ENCODE results near the gene TMEM182.

Gene TMEM182

GRCh38 chr2:102761763-102762162 is at the start of gene TMEM182:
Gene TMEM182, plus strand, starts transcription at chr2:102762031. Its CDS starts 187 bp downstream, at chr2:102762218.
- TF ChIP-seq JUND (IDR thresholded peaks at IDR 0.05; ENCODE audit: low read depth): no peak
- no peak for DNase-seq (ENCODE audit: low read depth in 1 of 2, low spot score in 1 of 2)
- in situ Hi-C loops (cut with HindIII; ENCODE audit: low pct_unique_long_range_greater_than_20kb, low sequenced_read_pairs): no loop called here

GRCh38 chr2:102717308-102718018 is 44.4 kb upstream of the TMEM182 start:
- TF ChIP-seq JUND (IDR thresholded peaks at IDR 0.05; ENCODE audit: low read depth): no peak
- in situ Hi-C loops (cut with HindIII; ENCODE audit: low pct_unique_long_range_greater_than_20kb, low sequenced_read_pairs): no loop called here
- no peak for DNase-seq (ENCODE audit: low read depth in 1 of 2, low spot score in 1 of 2)

- DNase-seq (ENCODE audit: low read depth in 1 of 2, low spot score in 1 of 2): no peak
- no peak for TF ChIP-seq JUND (IDR thresholded peaks at IDR 0.05; ENCODE audit: low read depth)
- in situ Hi-C loops (cut with HindIII; ENCODE audit: low pct_unique_long_range_greater_than_20kb, low sequenced_read_pairs): no loop called here
Observed at GRCh38 chr2:102718387-102719316, 43.2 kb upstream of the TMEM182 start.

GRCh38 chr2:102724016-102724490 is 37.8 kb upstream of the TMEM182 start:
- DNase-seq (ENCODE audit: low read depth in 1 of 2, low spot score in 1 of 2): no peak
- no peak for TF ChIP-seq JUND (IDR thresholded peaks at IDR 0.05; ENCODE audit: low read depth)
- in situ Hi-C loops (cut with HindIII; ENCODE audit: low pct_unique_long_range_greater_than_20kb, low sequenced_read_pairs): no loop called here

GRCh38 chr2:102724553-102724952 is 37.3 kb upstream of the TMEM182 start:
- DNase-seq (ENCODE audit: low read depth in 1 of 2, low spot score in 1 of 2): no peak
- in situ Hi-C loops (cut with HindIII; ENCODE audit: low pct_unique_long_range_greater_than_20kb, low sequenced_read_pairs): no loop called here
- TF ChIP-seq JUND (IDR thresholded peaks at IDR 0.05; ENCODE audit: low read depth): no peak

- in situ Hi-C loops (cut with HindIII; ENCODE audit: low pct_unique_long_range_greater_than_20kb, low sequenced_read_pairs): no loop called here
Observed at GRCh38 chr2:102726128-102727087, 35.4 kb upstream of the TMEM182 start.

GRCh38 chr2:102735416-102736109 is 26.3 kb upstream of the TMEM182 start:
- in situ Hi-C loops (cut with HindIII; ENCODE audit: low pct_unique_long_range_greater_than_20kb, low sequenced_read_pairs): no loop called here
- no peak for TF ChIP-seq JUND (IDR thresholded peaks at IDR 0.05; ENCODE audit: low read depth)
- DNase-seq (ENCODE audit: low read depth in 1 of 2, low spot score in 1 of 2): no peak

More at GRCh38 chr2:102726128-102727087, 35.4 kb upstream of the TMEM182 start:
- TF ChIP-seq JUND (IDR thresholded peaks at IDR 0.05; ENCODE audit: low read depth): no peak
- DNase-seq (ENCODE audit: low read depth in 1 of 2, low spot score in 1 of 2): no peak

GRCh38 chr2:102736110-102736409 is 25.8 kb upstream of the TMEM182 start:
- no peak for TF ChIP-seq JUND (IDR thresholded peaks at IDR 0.05; ENCODE audit: low read depth)
- peak in 1 of 2 experiments; percentile 20 for DNase-seq (ENCODE audit: low read depth in 1 of 2, low spot score in 1 of 2)
- in situ Hi-C loops (cut with HindIII; ENCODE audit: low pct_unique_long_range_greater_than_20kb, low sequenced_read_pairs): no loop called here

- DNase-seq (ENCODE audit: low read depth in 1 of 2, low spot score in 1 of 2): peak; percentile 69 to 70
- no peak for TF ChIP-seq JUND (IDR thresholded peaks at IDR 0.05; ENCODE audit: low read depth)
- in situ Hi-C loops (cut with HindIII; ENCODE audit: low pct_unique_long_range_greater_than_20kb, low sequenced_read_pairs): no loop called here
Observed at GRCh38 chr2:102736410-102737409, 25.1 kb upstream of the TMEM182 start.

GRCh38 chr2:102737431-102737830 is 24.4 kb upstream of the TMEM182 start:
- in situ Hi-C loops (cut with HindIII; ENCODE audit: low pct_unique_long_range_greater_than_20kb, low sequenced_read_pairs): no loop called here
- DNase-seq (ENCODE audit: low read depth in 1 of 2, low spot score in 1 of 2): no peak
- TF ChIP-seq JUND (IDR thresholded peaks at IDR 0.05; ENCODE audit: low read depth): no peak

GRCh38 chr2:102743259-102743658 is 18.6 kb upstream of the TMEM182 start:
- DNase-seq (ENCODE audit: low read depth in 1 of 2, low spot score in 1 of 2): no peak
- in situ Hi-C loops (cut with HindIII; ENCODE audit: low pct_unique_long_range_greater_than_20kb, low sequenced_read_pairs): no loop called here
- TF ChIP-seq JUND (IDR thresholded peaks at IDR 0.05; ENCODE audit: low read depth): no peak

Measured in T47D (cell line).